ENCODE results near the gene GTF2H4. TPM values are rescaled to one million over a fixed set of nuclear protein-coding genes. Genes with fewer than 3 reads are reported as not detected.
"Not testable (repeated sequence)": the region's sequence is repeated elsewhere in the genome, so short reads cannot be mapped to it uniquely, and the experiment has no call there.

GTF2H4 gene
- total RNA-seq, 2 experiments from 2014 or later: 44.5 to 46.4 TPM

DNA sequence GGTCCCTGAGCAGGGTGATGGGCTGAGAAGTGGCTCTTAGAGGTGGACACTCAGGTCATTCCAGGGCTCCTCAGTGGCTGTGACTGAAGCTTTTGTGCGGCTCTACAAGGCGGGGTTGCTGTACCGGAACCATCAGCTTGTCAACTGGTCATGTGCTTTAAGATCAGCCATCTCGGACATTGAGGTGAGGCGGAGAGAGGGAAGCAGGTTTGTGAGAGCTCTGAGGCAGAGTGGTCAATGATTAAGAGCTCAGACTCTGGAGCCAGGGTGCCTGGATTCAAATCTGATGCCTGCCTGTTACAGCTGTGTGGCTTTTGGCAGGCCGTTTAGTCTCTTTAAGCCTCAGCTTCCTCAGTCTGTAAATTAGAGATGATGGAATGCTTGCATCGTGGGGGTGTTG is 9.0 kb downstream of the GTF2H4 start:
- H3K4me3 Mint-ChIP-seq: no peak overlapping the region

GRCh38 chr6:30917487-30917886 is 9.5 kb downstream of the GTF2H4 start:
- Mint-ChIP-seq H3K27me3 (no peaks in the 10 kb centered on the region), H3K4me3 (no peak overlapping the region), H3K27ac (no peak overlapping the region), H3K36me3 (peaks cover 38% of the 10 kb centered on the region), H3K4me1 (peaks cover 30% of the 10 kb centered on the region), H3K9me3 (no peaks in the 10 kb centered on the region)
- no peak for DNase-seq

More for the DNA sequence above, 9.0 kb downstream of the GTF2H4 start:
- H3K27me3 Mint-ChIP-seq: no peaks in the 10 kb centered on the region
- peaks cover 43% of the 10 kb centered on the region for H3K36me3 Mint-ChIP-seq
- H3K27ac Mint-ChIP-seq: no peak overlapping the region
- DNase-seq: no peak
- no peaks in the 10 kb centered on the region for H3K9me3 Mint-ChIP-seq
- H3K4me1 Mint-ChIP-seq: peaks cover 30% of the 10 kb centered on the region

DNA sequence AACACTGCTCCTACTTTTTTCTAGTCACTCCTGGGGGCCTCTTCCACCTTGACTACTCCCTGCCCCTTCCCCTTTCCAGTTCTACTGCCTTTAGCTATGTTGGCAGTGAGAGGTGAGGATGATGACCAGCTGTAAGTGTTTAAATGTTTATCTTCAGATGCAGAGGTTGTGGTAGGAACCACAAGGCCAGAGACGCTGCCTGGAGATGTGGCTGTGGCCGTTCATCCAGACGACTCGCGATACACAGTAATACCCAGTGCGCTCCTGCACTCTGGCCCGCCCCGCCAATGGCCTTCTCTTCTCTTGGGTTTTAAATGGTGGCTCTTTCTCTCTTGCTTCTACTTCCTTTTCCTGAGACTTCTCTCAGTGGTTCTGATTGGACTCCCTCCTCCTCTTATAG is 10.7 kb downstream of the GTF2H4 start:
- Mint-ChIP-seq H3K27ac (no peak overlapping the region), H3K4me1 (peaks cover 23% of the 10 kb centered on the region), H3K9me3 (no peaks in the 10 kb centered on the region), H3K36me3 (peaks cover 30% of the 10 kb centered on the region), H3K4me3 (no peak overlapping the region), H3K27me3 (no peaks in the 10 kb centered on the region)
- no peak for DNase-seq

- H3K27me3 Mint-ChIP-seq: no peaks in the 10 kb centered on the region
- no peak overlapping the region for H3K4me3 Mint-ChIP-seq
- no peak overlapping the region for H3K27ac Mint-ChIP-seq
- H3K9me3 Mint-ChIP-seq: no peaks in the 10 kb centered on the region
- H3K4me1 Mint-ChIP-seq: peaks cover 2% of the 10 kb centered on the region
- DNase-seq: no peak
- H3K36me3 Mint-ChIP-seq: peaks cover 25% of the 10 kb centered on the region
Measured at GRCh38 chr6:30922447-30922852, 14.4 kb downstream of the GTF2H4 start.

DNA sequence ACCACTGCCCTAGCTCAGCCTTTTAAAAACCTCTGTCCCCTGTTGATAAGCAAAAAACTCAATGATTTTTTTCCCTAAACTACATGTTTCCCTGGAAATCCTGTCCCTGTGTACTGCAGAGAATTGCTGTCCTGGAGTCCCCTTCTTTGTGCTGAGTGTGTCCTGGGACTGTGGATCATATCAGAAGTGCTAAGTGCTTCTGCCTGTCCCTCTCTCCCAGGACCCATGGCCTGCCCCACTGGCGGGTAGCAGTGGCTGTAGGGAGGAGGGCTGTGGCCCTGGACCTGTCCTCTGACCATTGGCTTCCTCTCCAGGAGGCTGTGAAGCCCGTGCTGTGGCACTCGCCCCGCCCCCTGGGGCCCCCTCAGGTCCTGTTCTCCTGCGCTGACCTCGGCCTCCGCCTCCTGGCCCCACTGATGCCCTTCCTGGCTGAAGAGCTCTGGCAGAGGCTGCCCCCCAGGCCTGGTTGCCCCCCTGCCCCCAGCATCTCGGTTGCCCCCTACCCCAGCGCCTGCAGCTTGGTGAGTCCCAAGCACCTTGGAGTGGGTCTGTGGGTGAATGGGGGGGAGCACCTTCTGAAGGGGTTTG is 16.1 kb downstream of the GTF2H4 start:
- H3K27ac Mint-ChIP-seq, H3K4me3 Mint-ChIP-seq, H3K27me3 Mint-ChIP-seq, H3K9me3 Mint-ChIP-seq, H3K4me1 Mint-ChIP-seq, DNase-seq: not testable (repeated sequence)
- peaks cover 36% of the 10 kb centered on the region for H3K36me3 Mint-ChIP-seq

DNA sequence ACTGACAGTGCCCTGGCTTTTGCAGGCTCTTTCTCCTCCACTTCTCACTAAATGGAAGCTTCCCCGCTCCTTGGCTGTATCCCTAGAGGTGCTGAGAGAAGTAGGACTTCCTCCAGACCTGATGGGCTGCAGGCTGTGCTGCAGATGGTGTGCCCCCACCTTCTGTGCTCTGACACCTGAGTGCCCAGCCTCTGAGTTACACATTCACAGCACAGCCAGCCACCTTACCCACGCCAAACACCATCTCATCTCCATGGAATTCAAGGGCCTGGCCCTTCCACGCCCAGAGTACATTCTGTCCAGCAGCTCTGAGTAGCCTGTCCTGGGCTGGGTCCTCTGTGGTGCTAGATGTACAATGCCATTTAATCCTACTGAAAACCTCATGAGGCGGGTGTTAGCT is 18.6 kb downstream of the GTF2H4 start:
- Mint-ChIP-seq H3K27ac (no peak overlapping the region), H3K9me3 (peaks cover 7% of the 10 kb centered on the region), H3K27me3 (no peaks in the 10 kb centered on the region), H3K4me3 (no peak overlapping the region), H3K36me3 (peaks cover 33% of the 10 kb centered on the region), H3K4me1 (no peaks in the 10 kb centered on the region)
- no peak for DNase-seq

DNA sequence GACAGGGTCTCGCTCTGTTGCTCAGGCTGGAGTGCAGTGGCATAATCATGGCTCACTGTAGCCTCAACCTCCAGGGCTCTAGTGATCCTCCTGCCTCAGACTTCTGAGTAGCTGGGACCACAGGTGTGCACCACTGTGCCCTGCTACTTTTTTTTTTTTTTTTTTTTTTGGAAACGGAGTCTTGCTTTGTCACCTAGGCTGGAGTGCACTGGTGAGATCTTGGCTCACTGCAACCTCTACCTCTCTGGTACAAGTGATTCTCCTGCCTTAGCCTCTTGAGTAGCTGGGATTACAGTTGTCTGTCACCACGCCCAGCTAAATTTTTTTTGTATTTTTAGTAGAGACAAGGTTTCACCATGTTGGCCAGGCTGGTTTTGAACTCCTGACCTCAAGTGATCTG is 19.1 kb downstream of the GTF2H4 start:
- H3K36me3 Mint-ChIP-seq: peaks cover 33% of the 10 kb centered on the region
- H3K27me3 Mint-ChIP-seq, DNase-seq, H3K27ac Mint-ChIP-seq, H3K4me1 Mint-ChIP-seq, H3K4me3 Mint-ChIP-seq, H3K9me3 Mint-ChIP-seq: not testable (repeated sequence)

DNA sequence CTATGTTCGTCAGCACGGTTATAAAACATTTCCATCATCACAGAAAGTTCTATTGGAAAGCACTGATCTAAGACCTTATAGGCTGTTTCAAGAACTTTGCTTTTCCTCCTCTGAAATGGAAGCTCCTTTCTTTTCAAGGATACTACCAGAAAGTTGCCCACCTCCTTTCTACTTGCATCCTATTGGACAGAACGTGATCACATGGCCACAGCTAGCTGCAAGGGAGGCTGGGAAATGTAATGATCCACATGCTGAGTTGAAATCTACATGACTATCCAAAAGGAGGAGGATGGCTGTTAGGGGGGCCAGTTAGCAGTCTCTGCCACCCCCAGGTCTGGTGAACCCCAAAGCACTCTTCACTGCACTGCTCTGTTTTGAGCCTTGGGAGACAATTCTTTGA is 20.7 kb downstream of the GTF2H4 start:
- Mint-ChIP-seq H3K4me3 (no peak overlapping the region), H3K36me3 (peaks cover 33% of the 10 kb centered on the region), H3K4me1 (no peaks in the 10 kb centered on the region), H3K27me3 (no peaks in the 10 kb centered on the region), H3K27ac (no peak overlapping the region), H3K9me3 (peaks cover 7% of the 10 kb centered on the region)
- DNase-seq: no peak

GRCh38 chr6:30930506-30930905 is 22.5 kb downstream of the GTF2H4 start:
- H3K4me1 Mint-ChIP-seq: no peaks in the 10 kb centered on the region
- peaks cover 7% of the 10 kb centered on the region for H3K9me3 Mint-ChIP-seq
- no peak overlapping the region for H3K4me3 Mint-ChIP-seq
- H3K36me3 Mint-ChIP-seq: peaks cover 33% of the 10 kb centered on the region
- no peak overlapping the region for H3K27ac Mint-ChIP-seq
- no peak for DNase-seq
- no peaks in the 10 kb centered on the region for H3K27me3 Mint-ChIP-seq

DNA sequence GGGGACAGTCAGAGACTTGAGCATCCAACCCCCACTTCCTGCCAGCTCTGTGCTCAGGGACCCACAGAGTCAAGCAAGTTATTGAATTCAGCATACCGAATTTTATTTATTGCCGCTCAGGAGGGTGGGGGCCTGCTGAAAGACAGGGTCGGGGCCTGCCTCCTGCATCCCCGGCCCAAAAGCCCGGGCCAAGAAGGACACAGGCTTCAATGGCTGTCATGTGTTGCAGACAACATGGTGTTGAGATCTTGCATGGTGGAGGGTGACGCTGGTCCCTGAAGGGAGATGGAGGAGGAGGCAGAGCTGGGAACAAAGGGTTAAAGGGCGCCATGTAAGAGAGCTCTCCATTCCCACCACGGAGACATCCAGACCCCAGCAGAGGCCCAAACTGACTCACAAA is 23.3 kb downstream of the GTF2H4 start:
- DNase-seq: no peak
- H3K36me3 Mint-ChIP-seq: peaks cover 30% of the 10 kb centered on the region
- H3K27ac Mint-ChIP-seq: no peak overlapping the region
- no peaks in the 10 kb centered on the region for H3K4me1 Mint-ChIP-seq
- H3K9me3 Mint-ChIP-seq: peaks cover 7% of the 10 kb centered on the region
- H3K27me3 Mint-ChIP-seq: no peaks in the 10 kb centered on the region
- no peak overlapping the region for H3K4me3 Mint-ChIP-seq

- Mint-ChIP-seq H3K4me3 (no peak within 1 kb of the TSS), H3K36me3 (peaks cover 23% of the 10 kb centered on the region), H3K9me3 (peaks cover 7% of the 10 kb centered on the region), H3K27ac (no peak within 1 kb of the TSS), H3K4me1 (no peaks in the 10 kb centered on the region), H3K27me3 (no peaks in the 10 kb centered on the region)
- DNase-seq: no peak
Measured at GRCh38 chr6:30931969-30932645, 24.1 kb downstream of the GTF2H4 start, which contains the start of gene SFTA2. SFTA2 (minus strand) TSS chr6:30932170; CDS start chr6:30932096, 74 bp downstream.

GRCh38 chr6:30932665-30933365 is 24.8 kb downstream of the GTF2H4 start:
- Mint-ChIP-seq H3K4me3 (no peak overlapping the region), H3K4me1 (no peaks in the 10 kb centered on the region), H3K27me3 (no peaks in the 10 kb centered on the region), H3K27ac (no peak overlapping the region), H3K9me3 (peaks cover 7% of the 10 kb centered on the region), H3K36me3 (peaks cover 16% of the 10 kb centered on the region)
- DNase-seq: no peak

DNA sequence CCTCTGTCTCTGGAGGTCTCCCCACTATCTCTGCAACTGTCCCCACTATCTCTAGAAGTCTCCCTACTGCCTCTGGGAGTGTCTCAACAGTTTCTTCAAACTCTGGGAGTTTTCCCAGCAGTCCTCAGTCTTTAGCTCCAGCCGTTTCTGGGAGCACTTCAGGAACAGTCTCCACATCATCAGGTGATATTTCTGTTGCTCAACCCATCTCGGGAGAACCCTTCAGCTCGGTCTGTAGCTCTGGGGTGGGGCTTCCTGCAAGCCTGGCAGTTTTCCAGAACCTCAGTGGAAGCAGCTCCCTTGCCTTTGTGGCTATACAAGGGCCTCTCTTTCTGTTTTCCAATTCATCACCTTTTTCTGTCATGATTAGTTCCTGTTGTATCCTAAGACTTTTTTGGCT is 27.0 kb downstream of the GTF2H4 start:
- Mint-ChIP-seq H3K27ac (no peak overlapping the region), H3K27me3 (peaks cover 7% of the 10 kb centered on the region), H3K36me3 (no peaks in the 10 kb centered on the region), H3K4me3 (no peak overlapping the region), H3K4me1 (no peaks in the 10 kb centered on the region), H3K9me3 (no peaks in the 10 kb centered on the region)
- no peak for DNase-seq

DNA sequence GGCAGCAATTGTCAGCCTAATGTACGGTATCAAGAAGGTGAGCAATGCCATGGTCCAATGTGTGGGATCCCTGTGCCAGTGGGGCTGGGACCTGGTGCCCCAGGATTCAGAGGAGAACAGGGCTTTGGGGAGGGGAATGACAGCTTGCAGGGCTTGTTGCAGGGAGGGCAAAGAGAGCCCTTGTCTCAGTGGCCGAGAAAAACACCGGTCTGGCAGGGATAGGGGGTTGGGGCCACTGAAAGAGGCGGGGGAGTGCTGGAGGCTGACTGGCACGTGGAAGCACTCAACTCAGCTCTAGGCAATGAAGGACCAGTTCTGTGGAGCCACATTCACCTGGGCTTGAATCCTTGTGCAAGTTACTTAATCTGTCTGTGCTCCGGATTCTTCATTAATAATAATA is 29.3 kb downstream of the GTF2H4 start:
- Mint-ChIP-seq H3K27ac (no peak overlapping the region), H3K4me1 (no peaks in the 10 kb centered on the region), H3K9me3 (no peaks in the 10 kb centered on the region), H3K4me3 (no peak overlapping the region), H3K27me3 (peaks cover 30% of the 10 kb centered on the region), H3K36me3 (no peaks in the 10 kb centered on the region)
- DNase-seq: no peak

GRCh38 chr6:30938730-30939129 is 30.7 kb downstream of the GTF2H4 start:
- Mint-ChIP-seq H3K4me1 (no peaks in the 10 kb centered on the region), H3K27ac (no peak overlapping the region), H3K9me3 (no peaks in the 10 kb centered on the region)

More at GRCh38 chr6:30938730-30939129, 30.7 kb downstream of the GTF2H4 start:
- no peaks in the 10 kb centered on the region for H3K36me3 Mint-ChIP-seq
- DNase-seq: no peak
- H3K27me3 Mint-ChIP-seq: peaks cover 44% of the 10 kb centered on the region
- no peak overlapping the region for H3K4me3 Mint-ChIP-seq
